Measurements from ENCODE around the gene ADAMTS9.

DNA sequence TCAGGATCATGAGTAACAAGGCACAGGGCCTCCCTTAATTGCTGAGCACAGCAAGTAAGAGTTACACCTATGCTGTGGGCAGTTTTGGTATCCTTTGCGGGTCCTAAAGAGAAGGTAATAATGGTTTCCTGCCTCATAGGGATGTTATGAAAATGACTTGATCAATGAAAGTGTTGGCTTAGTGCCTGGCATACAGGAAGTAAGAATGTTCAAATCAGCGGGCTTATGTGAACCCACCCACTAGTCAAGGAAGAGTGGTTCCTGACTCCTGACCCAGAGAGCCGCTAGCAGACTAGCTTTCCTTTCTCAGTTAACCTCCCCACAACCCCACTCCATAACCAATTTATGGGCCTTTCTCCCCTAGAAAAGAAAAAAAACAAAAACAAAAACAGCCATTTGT is 5.2 kb upstream of the ADAMTS9 start:
- TF ChIP-seq, protein P1, sequence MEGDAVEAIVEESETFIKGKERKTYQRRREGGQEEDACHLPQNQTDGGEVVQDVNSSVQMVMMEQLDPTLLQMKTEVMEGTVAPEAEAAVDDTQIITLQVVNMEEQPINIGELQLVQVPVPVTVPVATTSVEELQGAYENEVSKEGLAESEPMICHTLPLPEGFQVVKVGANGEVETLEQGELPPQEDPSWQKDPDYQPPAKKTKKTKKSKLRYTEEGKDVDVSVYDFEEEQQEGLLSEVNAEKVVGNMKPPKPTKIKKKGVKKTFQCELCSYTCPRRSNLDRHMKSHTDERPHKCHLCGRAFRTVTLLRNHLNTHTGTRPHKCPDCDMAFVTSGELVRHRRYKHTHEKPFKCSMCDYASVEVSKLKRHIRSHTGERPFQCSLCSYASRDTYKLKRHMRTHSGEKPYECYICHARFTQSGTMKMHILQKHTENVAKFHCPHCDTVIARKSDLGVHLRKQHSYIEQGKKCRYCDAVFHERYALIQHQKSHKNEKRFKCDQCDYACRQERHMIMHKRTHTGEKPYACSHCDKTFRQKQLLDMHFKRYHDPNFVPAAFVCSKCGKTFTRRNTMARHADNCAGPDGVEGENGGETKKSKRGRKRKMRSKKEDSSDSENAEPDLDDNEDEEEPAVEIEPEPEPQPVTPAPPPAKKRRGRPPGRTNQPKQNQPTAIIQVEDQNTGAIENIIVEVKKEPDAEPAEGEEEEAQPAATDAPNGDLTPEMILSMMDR (IDR thresholded peaks at IDR 0.05), result no peak
- TF ChIP-seq POLR2A (IDR thresholded peaks at IDR 0.05), result no peak
